AG10803 (cell line): ENCODE measurements around the gene LGR4.
A peak's percentile ranks its signal among the peaks of the same experiment; 100 is the strongest.
"Not testable (repeated sequence)": the region's sequence is repeated elsewhere in the genome, so short reads cannot be mapped to it uniquely, and the experiment has no call there.

Experiments
- DNase-seq: peaks from one replicate; pipeline ENCODE4 v3.0.0; 2010; ENCODE audit warnings: low read depth
- H3K4me3 ChIP-seq: 2 replicates; pipeline ENCODE4 v1.5.1; 2011; ENCODE audit warnings: mild to moderate bottlenecking, low read length, control low read depth
- TF ChIP-seq, protein P1 (sequence below): conservative IDR thresholded peaks from 2 replicates; pipeline ENCODE4 v1.5.1; 2011; ENCODE audit warnings: mild to moderate bottlenecking, low read length, control low read depth, inconsistent platforms

The LGR4 gene

DNA sequence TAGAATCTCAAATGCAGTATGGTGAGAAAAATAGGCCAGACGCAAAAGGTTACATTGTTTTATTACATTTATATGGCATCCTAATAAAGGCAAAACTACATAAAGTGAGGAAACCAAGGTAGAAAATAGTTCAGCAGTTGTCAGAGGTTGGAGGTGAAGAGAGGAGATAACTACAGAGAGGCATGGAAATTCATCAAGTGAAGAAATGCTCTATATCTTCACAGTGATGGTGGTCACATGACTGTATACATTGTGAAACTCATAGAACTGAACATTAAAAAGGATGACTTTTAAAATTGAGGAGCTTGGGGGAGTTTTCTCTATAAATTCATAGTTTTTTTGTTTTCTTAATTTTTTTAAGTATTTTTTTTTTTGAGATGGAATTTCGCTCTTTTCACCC is 14.4 kb downstream of the LGR4 start:
- DNase-seq = no peak
- no peak overlapping the region for H3K4me3 ChIP-seq
- TF ChIP-seq, protein P1, sequence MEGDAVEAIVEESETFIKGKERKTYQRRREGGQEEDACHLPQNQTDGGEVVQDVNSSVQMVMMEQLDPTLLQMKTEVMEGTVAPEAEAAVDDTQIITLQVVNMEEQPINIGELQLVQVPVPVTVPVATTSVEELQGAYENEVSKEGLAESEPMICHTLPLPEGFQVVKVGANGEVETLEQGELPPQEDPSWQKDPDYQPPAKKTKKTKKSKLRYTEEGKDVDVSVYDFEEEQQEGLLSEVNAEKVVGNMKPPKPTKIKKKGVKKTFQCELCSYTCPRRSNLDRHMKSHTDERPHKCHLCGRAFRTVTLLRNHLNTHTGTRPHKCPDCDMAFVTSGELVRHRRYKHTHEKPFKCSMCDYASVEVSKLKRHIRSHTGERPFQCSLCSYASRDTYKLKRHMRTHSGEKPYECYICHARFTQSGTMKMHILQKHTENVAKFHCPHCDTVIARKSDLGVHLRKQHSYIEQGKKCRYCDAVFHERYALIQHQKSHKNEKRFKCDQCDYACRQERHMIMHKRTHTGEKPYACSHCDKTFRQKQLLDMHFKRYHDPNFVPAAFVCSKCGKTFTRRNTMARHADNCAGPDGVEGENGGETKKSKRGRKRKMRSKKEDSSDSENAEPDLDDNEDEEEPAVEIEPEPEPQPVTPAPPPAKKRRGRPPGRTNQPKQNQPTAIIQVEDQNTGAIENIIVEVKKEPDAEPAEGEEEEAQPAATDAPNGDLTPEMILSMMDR = no peak

DNA sequence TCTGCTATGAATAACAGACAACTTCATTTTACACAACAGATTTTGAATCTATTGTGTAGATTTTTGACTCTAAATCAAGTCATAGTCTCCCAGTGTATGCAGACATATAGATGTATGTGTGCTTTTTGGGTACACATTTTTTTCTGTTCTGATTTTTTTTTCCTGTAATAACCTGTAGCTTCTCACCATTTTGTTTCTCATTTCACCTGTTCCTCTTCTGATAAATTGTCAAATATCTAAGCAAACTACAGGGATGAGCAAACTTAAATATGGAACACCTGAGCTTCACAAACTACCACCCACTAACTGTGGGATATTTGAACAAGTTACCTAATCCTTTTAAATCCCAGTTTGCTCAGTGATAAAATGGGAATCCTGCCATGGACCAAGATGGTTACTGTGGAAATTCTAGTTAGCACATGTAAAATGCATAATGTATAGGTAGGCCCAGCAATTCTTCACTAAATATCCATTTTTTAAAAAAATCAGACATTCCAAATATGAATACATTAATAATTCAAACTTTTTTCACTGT is 15.7 kb downstream of the LGR4 start:
- no peak for DNase-seq
- no peak overlapping the region for H3K4me3 ChIP-seq
- TF ChIP-seq, protein P1 = no peak

DNA sequence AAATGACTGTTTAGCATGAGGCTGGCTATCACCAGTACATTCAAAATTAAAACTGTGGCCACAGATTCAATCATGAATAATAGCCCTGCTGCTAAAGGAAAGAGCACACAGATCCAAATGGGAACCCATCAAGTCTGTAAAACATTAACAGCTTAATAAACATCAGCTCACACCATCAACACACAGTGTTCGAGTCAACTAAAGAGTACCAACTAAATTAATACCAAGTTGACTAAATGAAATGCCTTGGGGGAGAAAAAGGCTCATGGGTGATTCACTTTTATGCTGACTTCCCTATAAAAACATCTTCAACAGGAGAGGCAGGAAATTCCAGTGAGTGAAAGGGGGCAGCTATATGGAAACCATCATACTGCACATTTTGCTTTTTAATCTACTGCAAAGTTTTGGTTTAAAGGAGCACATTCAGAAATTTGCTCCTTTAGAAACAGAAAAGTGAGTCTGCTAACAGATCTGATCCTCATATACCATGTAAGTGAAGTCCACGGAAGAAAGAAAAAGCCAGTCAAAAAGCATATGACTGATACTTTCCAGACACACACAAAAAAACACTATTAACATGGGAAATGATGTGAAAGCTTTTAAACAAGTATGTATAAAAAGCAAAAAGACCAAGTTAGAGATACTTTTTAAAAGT is 16.3 kb downstream of the LGR4 start:
- DNase-seq = peak; percentile 51
- peak overlapping the region; percentile 4; the same call in 1 of the 2 replicates for H3K4me3 ChIP-seq
- TF ChIP-seq, protein P1 = no peak

DNA sequence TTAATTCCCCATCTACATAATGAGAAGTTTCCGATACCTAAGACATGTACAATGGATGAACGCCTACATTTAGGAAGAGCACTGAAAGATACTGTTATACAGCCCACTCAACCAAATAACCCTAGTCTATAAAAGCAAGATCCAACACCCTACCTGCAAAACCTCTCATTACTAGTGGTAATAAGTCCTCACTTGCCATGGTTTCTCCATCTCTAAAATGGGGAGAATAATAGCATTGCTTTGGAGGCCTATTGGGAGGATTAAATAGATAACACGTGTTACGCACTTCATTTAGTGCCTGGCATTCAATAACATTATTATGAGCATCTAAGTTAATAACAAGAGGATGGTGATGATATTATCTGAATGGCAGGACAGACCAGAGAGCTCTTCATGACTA is 16.9 kb downstream of the LGR4 start:
- H3K4me3 ChIP-seq = no peak overlapping the region
- TF ChIP-seq, protein P1 = no peak
- no peak for DNase-seq

DNA sequence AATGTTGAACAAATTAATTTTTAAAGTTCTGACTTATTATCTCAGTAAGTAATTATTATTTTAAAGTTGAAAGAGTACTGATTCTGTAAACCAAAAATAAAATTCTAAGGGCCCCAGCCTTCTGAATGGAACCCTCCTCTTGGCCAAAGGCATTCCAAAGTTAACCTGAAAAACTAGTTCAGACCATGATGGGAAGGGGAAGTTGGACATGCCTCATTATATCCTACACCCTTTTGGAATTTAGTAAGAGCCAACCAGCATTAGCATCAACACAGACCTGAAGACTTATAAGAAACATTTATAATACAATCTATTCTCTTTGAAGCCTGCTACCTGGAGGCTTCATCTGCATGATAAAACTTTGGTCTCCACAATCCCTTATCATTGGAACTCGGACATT is 18.9 kb downstream of the LGR4 start:
- DNase-seq = no peak
- TF ChIP-seq, protein P1 = no peak
- H3K4me3 ChIP-seq = no peak overlapping the region

DNA sequence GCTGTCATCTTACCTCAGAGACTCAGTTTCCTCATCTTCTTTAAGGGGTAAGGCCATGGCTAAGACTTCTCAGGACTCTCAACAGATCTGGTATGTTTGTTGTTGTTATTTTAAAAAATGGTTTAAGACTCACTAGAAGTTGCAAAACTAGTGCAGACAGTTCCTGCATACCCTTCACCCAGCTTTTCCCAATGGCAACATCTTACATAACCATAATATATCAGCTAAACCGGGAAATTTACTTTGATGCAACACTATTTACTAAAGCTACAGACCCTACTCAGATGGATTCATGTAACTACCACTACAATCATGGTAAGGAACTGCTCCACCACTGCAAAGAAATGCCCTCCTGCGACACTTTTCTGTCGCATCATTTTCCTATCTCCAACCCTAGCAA is 20.4 kb downstream of the LGR4 start:
- TF ChIP-seq, protein P1 = no peak

DNA sequence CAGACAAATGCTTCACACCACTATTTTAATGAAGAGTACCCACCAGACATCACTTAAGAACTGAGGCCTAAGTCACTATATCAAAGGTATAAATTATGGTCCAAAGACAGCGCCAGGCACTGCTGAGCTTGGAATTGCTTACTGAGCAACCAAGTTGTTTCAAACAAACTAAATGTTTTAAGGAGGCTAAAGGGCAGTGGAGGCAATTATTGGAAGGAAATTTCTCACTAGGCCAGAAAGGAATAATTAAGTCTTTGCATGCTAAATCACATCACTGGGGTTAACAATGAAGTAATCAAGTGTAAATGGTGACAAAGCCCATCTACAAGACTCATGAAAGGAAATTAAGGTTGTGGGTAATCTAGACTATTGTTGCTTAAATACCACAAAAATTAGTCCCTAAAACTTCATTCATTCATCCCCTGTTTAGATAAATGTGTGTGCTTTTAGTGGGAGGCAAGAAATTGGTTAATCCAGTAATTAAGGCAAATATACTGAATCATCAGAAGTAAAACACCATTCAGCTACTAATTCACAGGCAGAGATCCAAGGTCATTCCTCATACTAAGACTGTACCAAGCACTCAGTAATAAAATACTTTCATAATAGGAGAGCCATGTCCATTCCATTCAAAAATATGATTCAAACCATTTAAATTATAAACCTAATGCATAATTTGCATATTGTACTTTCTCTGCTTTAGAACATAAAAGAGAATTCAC is 21.2 kb downstream of the LGR4 start:
- H3K4me3 ChIP-seq = no peak overlapping the region
- TF ChIP-seq, protein P1 = no peak
- peak; percentile 64 for DNase-seq

More for the DNA sequence above, 20.4 kb downstream of the LGR4 start:
- no peak overlapping the region for H3K4me3 ChIP-seq
- DNase-seq = no peak

DNA sequence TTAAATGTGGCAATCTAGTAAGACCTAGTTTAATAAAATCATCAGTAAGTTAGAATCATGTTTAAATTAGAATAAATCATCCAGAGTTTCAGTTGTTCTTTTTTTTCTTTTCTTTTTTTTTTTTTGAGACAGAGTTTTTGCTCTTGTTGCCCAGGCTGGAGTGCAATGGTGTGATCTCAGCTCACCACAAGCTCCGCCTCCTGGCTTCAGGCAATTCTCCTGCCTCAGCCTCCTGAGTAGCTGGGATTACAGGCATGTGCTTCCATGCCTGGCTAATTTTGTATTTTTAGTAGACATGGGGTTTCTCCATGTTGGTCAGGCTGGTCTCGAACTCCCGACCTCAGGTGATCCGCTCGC is 24.4 kb downstream of the LGR4 start:
- DNase-seq, H3K4me3 ChIP-seq: not testable (repeated sequence)
